Activated naive CD4-positive, alpha-beta T cell treated with anti-CD3 and anti-CD28 coated beads, Interleukin-2, amount 50 U/mL, for 16 hours (primary cell): Measurements from ENCODE around the gene GPR107.

Experiments used
- DNase-seq: peaks from one replicate; pipeline ENCODE4 v3.0.0-alpha.2; 2020

The GPR107 gene

GRCh38 chr9:130058887-130059286 is 5.2 kb downstream of the GPR107 start:
- DNase-seq: no peak

DNA sequence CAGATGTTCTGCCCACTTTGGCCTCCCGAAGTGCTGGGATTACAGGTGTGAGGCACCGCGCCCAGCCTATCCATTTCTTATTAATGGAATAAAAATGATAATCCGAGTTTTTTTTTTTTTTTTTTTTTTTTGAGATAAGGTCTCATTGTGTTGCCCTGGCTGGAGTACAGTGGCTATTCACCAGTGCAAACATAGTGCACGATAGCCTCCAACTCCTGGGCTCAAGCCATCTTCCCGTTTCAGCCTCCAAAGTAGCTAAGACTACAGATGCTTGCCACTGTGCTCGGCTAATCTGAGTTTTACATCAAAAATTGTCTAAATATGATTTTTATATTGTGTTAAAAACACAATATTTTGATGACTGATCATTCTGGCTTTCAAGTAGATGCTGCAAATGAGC is 6.6 kb downstream of the GPR107 start:
- no peak for DNase-seq

GRCh38 chr9:130062750-130063149 is 9.0 kb downstream of the GPR107 start:
- DNase-seq: no peak

DNA sequence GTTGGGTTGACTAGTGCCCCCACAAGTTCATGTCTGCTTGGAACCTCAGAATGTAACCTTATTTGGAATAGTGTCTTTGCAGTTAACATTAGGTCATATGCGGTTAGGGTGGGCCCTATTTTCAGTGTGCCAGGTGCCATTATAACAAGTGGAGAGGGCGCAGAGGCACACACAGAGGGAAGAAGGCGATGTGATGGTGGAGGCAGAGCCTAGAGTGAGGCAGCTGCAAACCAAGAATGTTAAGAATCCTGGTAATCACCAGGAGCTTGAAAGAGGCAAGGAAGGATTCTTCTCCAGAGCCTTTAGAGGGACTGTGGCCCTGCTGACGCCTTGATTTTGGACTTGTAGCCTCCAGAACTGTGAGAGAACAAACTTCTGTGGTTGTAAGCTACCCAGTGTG is 10.9 kb downstream of the GPR107 start:
- DNase-seq: no peak

GRCh38 chr9:130069048-130069447 is 15.3 kb downstream of the GPR107 start:
- no peak for DNase-seq

GRCh38 chr9:130072515-130073235 is 19.0 kb downstream of the GPR107 start:
- no peak for DNase-seq

DNA sequence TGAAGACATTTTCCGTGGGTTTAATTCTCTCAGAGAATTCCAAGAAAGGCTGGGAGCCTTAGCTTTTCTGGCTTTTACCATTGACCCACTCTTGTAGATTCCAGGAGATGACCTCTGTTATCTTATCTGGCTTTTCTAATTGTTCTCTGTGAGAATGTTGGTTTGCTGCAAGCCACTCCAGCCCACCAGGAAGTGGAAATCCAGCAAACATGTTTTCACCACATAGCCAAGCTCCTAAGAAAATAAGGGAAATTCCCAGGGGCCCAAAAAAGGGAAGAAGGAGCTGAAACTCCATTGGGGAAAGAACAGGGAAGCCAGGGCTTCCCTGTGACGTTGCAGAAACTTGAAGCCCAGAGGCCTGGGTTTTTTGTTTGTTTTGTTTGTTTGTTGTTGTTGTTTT is 19.7 kb downstream of the GPR107 start:
- DNase-seq: no peak

GRCh38 chr9:130078547-130078946 is 24.8 kb downstream of the GPR107 start:
- DNase-seq: no peak

DNA sequence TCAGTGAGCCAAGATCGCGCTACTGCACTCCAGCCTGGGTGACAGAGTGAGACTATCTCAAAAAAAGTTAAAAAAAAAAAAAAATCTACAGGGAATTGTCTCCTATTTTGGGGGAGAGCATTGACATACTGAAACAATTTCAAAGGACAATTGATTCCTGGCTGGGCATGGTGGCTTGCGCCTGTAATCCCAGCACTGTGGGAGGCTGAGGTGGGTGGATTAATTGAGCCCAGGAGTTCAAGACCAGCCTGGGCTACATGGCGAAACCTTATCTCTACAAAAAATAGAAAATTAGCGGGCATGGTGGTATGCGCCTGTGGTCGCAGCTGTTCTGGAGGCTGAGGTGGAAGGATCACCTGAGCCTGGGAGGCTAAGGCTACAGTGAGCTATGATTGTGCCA is 30.6 kb downstream of the GPR107 start:
- no peak for DNase-seq

- no peak for DNase-seq
Observed at GRCh38 chr9:130088051-130088450, 34.3 kb downstream of the GPR107 start.

- DNase-seq: no peak
Observed at GRCh38 chr9:130089141-130089540, 35.4 kb downstream of the GPR107 start.

DNA sequence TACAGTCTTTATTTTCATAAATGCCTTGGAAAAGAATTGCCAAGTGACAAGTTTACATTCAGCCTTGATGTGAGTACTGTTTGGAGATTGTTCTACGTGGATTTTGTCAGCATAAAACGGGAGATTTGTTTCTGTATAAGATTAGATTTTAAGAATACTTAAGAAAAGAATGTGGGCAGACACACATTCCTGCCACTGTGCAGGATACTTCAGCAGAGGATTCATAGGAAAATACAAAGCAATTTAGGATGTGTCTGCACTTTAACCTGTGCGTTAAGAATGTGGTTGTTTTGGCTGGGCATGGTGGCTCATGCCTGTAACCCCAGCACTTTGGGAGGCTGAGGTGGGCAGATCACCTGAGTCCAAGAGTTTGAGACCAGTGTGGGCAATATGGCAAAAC is 37.2 kb downstream of the GPR107 start:
- no peak for DNase-seq

- no peak for DNase-seq
Observed at GRCh38 chr9:130092910-130093309, 39.2 kb downstream of the GPR107 start.

- DNase-seq: no peak
Observed at GRCh38 chr9:130095872-130096271, 42.2 kb downstream of the GPR107 start.

- DNase-seq: no peak
Observed at GRCh38 chr9:130100681-130101080, 47.0 kb downstream of the GPR107 start.

DNA sequence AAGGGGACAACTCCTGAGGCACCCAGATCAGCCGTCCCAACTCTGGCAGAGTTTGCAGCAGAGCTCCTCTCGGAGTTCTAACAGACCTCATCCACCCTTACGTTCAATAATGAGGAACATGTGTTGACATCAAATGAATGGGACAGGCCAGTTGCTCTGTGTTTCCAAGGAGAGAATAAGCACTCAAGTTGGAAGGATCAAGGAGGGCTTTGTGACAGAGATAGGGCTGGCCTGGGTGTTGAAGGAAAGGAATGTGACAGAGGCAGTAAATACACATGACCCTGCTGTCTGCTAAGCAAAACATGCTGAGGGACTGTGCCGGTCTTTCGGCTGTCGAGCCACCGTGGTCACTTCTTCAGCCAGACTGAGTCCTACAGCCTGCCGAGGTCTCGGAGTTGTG is 48.2 kb downstream of the GPR107 start:
- no peak for DNase-seq

DNA sequence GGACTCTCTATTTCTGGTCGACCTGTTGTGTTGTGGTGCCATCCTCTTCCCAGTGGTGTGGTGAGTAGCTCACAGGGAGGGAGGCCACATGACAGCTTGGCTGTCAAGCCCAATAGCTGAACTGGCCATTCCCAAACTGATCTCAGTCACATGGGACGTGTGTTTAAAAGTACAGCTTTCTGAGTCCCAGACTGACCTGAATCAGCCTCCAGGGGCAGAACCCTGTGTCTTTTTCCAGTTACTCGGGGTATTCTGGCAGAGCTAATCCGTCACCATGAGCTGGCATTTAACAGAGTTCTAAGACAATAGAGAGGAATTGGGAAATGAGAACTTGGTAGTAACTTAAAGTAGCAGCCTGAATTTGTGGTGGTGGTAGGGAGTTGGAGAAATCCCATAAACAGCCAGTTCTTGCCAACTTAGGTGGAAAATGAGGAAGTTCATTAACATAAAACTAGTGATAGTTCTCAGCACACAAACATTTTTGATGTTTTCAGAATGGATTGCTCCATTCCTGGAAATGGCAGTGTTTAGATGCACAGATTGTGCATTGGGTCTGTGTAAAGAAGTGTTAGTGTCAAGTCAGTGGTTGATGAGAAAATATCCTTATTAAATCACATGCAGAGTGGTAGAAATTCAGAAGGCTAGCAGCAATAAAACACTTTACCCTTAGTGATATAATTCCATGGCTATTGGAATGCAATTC is 50.9 kb downstream of the GPR107 start:
- DNase-seq: no peak

DNA sequence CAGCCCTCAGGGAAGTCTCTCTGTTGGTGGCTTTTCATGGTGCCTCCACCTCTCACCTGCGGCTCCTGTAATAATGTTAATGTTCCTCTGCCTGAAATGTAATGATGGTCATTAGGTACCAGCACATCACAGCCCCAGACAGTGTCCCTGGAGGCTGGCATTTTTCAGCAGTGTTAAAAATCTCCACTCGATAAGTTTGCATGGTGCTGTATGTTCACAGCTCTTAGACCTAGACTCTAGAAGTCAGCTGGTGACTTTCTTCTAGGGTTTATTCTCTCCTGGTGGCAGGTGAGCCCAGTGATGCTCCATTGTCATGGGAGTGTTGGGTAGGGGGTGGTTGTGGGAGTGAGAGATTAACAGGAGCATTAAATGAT is 53.1 kb downstream of the GPR107 start:
- DNase-seq: no peak

GRCh38 chr9:130107234-130107861 is 53.6 kb downstream of the GPR107 start:
- DNase-seq: peak; percentile 86

- DNase-seq: no peak
Observed at GRCh38 chr9:130107955-130108354, 54.2 kb downstream of the GPR107 start.

DNA sequence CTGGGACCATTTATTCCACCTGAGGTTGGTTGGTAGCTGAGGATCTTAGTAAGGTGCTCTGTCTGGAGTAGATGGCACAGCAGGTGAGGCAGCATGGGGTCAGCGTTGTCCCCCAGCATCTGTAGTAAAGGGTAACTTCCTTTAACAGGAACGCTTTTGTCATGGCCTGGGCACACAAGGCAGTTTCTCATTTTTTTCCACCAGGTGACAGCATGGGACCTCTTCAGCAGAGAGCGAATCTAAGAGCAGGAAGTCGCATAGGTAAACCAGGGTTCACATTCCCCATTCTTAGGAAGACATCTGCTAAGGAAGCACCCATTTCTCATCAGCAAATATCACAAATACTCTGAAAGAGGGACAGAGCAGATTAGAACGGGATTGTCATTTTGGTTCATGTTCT is 56.5 kb downstream of the GPR107 start:
- DNase-seq: no peak

DNA sequence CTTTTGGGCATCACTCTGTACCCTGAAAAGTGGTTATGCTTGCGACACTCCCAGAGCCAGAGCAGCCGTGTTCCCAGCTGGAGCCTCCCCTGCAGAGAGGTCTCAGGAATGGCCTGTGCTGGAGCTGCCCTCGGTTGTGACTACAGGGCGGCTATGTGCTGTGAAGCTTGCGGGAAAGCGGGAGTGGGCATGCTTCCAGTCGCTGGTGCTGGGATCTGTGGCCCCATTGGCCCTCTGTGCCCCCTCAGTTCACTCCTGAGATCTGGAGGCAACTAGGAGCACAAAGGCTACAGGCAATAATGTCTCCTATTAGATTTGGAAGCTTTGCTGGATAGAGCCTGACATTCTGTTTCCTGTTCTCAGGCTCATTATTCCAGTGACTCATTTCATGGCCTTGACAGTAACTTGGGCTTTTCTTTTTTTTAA is 56.9 kb downstream of the GPR107 start:
- DNase-seq: no peak

- no peak for DNase-seq
Observed at GRCh38 chr9:130111786-130112537, 58.3 kb downstream of the GPR107 start.
